BE2C (cell line): ENCODE data around the gene COBL.

Source experiments
- DNase-seq: peaks from one replicate; pipeline ENCODE4 v3.0.0-alpha.2; 2020
- H3K27me3 ChIP-seq: fragments of 250-450 bp; sonication (Bioruptor Pico); 2 replicates; pipeline ENCODE4 v1.5.1; 2020; ENCODE audit warnings: mild to moderate bottlenecking
- H3K36me3 ChIP-seq: fragments of 250-450 bp; sonication (Bioruptor Pico); 2 replicates; pipeline ENCODE4 v1.5.1; 2020; ENCODE audit warnings: mild to moderate bottlenecking
- H3K4me1 ChIP-seq: fragments of 250-450 bp; sonication (Bioruptor Pico); 2 replicates; pipeline ENCODE4 v1.5.1; 2020
- H3K4me3 ChIP-seq: 2 replicates; pipeline ENCODE4 v1.5.1; 2011; ENCODE audit warnings: low read depth, low read length
- H3K9me3 ChIP-seq: fragments of 250-450 bp; sonication (Bioruptor Pico); 2 replicates; pipeline ENCODE4 v1.5.1; 2020
- TF ChIP-seq, protein P1 (sequence below): IDR thresholded peaks from 2 replicates; pipeline ENCODE4 v1.5.1; 2012; ENCODE audit warnings: mild to moderate bottlenecking, low read depth, low read length

Gene COBL

DNA sequence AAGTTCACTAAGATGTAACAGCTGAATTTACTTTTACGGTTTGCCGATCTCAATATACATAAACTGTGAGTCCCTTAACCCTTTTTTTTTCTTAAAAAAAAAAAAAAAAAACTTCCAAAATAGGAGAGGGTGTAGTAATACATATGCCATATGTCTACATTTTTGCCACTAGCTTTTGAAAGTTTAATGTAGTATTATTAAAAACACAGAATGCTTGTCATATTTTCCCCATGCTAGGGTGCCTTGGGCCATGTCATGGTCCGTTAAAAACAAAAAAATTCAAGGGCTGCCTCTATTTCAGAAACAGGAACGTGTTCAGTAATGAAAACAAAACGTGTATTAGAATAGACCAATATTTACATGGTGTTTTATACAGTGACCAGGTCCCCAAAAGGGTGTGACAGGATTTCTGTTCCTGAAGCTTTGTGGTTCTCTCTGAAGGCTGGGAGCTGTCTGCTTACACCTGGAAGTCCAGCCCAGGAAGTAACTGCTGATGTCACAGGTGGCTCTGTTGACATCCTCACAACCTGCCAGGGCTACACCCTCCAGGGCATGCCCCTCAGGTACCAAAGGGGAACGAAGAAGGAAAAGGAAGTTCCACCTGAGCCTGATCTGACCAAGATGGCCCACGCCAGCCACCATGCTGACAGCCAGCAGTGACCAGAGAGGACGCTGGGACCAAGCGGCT lies 79.0 kb downstream of the COBL start:
- no peaks in the 10 kb centered on the region for H3K4me1 ChIP-seq
- DNase-seq: no peak
- H3K4me3 ChIP-seq: no peak overlapping the region
- TF ChIP-seq, protein P1, sequence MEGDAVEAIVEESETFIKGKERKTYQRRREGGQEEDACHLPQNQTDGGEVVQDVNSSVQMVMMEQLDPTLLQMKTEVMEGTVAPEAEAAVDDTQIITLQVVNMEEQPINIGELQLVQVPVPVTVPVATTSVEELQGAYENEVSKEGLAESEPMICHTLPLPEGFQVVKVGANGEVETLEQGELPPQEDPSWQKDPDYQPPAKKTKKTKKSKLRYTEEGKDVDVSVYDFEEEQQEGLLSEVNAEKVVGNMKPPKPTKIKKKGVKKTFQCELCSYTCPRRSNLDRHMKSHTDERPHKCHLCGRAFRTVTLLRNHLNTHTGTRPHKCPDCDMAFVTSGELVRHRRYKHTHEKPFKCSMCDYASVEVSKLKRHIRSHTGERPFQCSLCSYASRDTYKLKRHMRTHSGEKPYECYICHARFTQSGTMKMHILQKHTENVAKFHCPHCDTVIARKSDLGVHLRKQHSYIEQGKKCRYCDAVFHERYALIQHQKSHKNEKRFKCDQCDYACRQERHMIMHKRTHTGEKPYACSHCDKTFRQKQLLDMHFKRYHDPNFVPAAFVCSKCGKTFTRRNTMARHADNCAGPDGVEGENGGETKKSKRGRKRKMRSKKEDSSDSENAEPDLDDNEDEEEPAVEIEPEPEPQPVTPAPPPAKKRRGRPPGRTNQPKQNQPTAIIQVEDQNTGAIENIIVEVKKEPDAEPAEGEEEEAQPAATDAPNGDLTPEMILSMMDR: no peak
- H3K9me3 ChIP-seq: no peaks in the 10 kb centered on the region
- H3K36me3 ChIP-seq: no peaks in the 10 kb centered on the region
- H3K27me3 ChIP-seq: peaks cover 3% of the 10 kb centered on the region; the same call in 1 of the 2 replicates

DNA sequence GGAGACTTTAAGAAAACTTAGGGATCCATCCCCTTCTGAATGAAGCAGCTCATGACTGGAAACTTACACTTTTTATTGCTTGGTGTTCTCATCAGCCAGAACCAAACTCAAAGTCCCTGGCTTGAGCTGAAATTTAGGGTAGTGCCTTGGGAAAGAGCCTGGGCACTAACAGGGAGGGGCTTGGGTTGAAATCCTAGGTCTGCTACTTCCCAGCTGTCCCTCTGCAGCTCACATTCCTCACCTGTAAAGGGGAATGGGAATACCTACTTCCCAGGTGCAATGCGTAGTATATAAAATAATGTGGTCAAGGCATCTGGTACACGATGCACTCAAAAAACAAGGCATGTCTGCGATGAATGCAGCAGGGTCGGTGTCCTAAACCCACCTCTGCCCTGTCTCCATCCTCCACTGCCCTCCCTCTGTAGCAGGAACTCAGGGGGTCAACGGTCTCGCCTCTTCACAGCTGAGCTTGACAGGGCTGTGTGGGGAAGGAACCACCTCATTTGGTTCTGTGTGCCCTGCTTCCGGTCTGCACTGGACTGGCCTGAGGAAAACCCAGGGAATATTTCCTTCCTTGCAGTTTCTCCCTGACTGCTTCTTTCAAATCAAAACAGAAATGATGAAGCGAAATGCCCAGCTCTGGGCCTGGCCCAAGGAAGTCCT lies 80.0 kb downstream of the COBL start:
- Histone ChIP-seq H3K27me3 (peaks cover 6% of the 10 kb centered on the region; the same call in 1 of the 2 replicates), H3K4me3 (no peak overlapping the region), H3K36me3 (no peaks in the 10 kb centered on the region), H3K9me3 (no peaks in the 10 kb centered on the region), H3K4me1 (no peaks in the 10 kb centered on the region)
- TF ChIP-seq, protein P1: no peak
- no peak for DNase-seq

DNA sequence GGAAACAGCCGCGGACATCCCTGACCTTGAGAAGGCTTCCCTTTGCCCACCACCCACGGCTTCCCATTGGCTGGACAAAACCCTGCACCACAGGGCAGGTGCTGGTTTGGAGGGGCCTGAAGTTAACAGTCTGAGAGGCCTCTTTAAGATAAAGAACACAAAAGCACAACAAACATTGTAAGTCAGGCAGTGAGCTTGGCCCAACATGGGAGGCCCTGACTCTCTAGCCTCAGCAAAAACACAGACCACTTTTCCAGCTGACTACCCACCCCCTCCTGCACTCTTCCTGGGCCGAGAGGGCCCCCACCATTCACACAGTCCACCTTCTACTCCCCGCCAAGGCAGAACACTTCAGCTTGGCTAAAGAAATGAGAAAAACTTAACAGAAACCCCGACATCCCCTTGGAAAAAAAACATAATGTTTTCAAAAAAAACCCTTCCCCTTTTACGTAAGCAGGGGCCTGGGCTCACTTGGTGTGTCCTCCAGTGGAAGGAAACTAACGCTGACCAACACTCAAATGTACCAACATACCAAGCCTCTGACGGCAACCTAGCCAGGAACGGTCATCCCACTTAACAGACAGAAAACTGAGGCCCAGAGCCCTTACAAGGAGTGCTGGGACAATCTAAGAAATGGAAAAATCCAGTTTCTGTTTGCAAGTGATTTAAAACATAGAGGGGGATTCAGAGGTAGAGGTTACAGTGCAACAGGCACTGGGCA lies 80.9 kb downstream of the COBL start:
- Histone ChIP-seq H3K36me3 (no peaks in the 10 kb centered on the region), H3K4me1 (no peaks in the 10 kb centered on the region), H3K9me3 (no peaks in the 10 kb centered on the region), H3K4me3 (no peak overlapping the region), H3K27me3 (peaks cover 10% of the 10 kb centered on the region; the same call in 1 of the 2 replicates)
- DNase-seq: no peak
- TF ChIP-seq, protein P1: no peak

DNA sequence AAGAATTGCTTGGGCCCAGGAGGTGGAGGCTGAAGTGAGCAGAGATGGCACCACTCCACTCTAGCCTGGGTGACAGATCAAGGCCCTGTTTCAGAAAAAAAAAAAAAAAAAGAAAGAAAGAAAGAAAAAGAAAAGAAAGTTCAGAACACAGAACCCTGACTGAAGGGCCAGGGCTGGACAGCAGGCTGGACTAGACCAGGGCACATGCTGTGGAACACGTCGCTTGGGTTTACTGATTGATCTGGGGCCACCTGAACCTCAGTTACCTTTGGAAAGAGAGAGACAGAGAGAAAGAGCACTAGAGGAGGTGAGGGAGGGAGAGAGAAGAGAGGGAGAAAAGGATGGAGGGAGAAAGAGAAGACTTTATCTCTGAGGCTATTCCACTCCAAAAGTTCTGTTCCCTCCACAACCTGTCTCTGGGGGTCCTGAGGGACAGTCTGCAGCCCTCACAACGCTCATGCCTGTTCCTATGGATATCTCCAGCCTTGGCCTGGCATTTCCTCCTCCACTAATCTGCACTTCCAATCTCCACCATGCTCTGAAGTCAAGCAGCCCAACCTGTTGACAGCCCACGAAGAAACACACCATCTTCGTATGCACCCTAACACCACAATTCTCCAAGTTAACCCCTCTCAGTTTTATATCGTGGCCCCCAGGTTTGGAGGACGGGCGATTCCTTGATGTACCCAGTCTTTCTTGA lies 81.8 kb downstream of the COBL start:
- no peak overlapping the region for H3K4me3 ChIP-seq
- TF ChIP-seq, protein P1: no peak
- peaks cover 10% of the 10 kb centered on the region; the same call in 1 of the 2 replicates for H3K27me3 ChIP-seq
- no peaks in the 10 kb centered on the region for H3K9me3 ChIP-seq
- no peak for DNase-seq
- no peaks in the 10 kb centered on the region for H3K36me3 ChIP-seq
- no peaks in the 10 kb centered on the region for H3K4me1 ChIP-seq

DNA sequence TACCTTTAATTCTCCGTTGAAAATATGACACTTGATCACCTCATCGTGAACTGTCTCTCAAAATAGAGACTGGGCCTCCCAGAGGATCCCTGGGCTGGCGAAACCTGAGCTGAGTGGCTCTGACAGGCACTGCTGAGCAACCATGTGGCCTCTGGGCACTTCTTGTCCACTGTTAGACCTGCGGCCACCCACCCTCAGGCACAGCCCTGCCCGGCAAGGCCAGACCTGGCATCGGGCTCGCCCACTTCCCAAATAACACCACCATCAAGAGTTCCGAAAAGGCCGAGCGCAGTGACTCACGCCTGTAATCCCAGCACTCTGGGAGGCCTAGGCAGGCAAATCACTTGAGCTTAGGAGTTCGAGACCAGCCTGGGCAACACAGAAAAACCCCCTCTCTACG lies 82.5 kb downstream of the COBL start:
- no peaks in the 10 kb centered on the region for H3K9me3 ChIP-seq
- H3K27me3 ChIP-seq: peaks cover 13% of the 10 kb centered on the region; the same call in 1 of the 2 replicates
- H3K4me1 ChIP-seq: no peaks in the 10 kb centered on the region
- no peaks in the 10 kb centered on the region for H3K36me3 ChIP-seq
- H3K4me3 ChIP-seq: no peak overlapping the region
- TF ChIP-seq, protein P1: no peak
- DNase-seq: no peak
